ENCODE data around the gene RIMBP2.

The RIMBP2 gene

DNA sequence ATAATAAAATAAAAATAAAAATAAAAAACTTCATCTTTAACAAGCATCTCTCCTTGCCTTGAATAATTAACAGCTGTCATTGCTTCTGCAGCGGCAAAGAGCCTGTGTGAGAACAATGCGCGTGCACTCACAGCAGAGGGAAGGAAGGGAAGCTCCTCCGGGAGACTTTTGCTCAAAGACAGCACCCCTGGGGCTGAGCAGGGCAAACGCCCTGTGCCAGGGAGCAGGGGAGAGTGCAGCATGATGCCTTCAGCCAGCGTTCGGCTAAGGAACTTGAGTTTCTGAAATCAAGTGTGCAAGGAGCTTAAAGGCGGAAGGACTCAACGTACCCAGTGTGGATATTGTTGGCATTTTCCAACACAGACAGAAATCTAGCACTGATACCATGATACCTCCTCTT is 120.5 kb downstream of the RIMBP2 start:
- no peak for DNase-seq (ENCODE audit: low spot score)
- in situ Hi-C loops (cut with MboI; ENCODE audit: low sequenced_read_pairs, unreplicated experiment) = no loop called here
- TF ChIP-seq, protein P1, sequence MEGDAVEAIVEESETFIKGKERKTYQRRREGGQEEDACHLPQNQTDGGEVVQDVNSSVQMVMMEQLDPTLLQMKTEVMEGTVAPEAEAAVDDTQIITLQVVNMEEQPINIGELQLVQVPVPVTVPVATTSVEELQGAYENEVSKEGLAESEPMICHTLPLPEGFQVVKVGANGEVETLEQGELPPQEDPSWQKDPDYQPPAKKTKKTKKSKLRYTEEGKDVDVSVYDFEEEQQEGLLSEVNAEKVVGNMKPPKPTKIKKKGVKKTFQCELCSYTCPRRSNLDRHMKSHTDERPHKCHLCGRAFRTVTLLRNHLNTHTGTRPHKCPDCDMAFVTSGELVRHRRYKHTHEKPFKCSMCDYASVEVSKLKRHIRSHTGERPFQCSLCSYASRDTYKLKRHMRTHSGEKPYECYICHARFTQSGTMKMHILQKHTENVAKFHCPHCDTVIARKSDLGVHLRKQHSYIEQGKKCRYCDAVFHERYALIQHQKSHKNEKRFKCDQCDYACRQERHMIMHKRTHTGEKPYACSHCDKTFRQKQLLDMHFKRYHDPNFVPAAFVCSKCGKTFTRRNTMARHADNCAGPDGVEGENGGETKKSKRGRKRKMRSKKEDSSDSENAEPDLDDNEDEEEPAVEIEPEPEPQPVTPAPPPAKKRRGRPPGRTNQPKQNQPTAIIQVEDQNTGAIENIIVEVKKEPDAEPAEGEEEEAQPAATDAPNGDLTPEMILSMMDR (IDR thresholded peaks at IDR 0.05; ENCODE audit: borderline replicate concordance, control extremely low read depth, extremely low read depth, insufficient read depth, missing control alignments) = no peak

DNA sequence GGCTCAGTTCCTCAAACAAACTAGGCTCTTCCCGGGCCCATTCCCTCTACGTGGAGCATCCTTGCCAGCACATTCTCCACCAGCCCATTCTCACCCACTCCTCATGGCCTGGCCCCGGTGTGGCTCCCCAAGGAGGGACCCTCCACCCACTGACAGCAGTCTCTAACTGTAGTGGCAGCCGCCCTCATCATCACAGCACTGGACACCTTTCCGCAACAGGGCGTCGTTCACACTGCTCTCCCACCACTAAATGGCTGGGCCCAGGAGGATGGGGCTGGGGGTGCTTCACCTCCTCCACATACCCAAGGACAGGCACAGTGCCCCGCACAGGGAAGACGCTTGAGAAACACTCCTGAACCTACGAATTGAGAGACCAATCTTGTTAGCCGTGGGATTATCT is 123.0 kb downstream of the RIMBP2 start:
- in situ Hi-C loops (cut with MboI; ENCODE audit: low sequenced_read_pairs, unreplicated experiment) = no loop called here
- TF ChIP-seq, protein P1 (IDR thresholded peaks at IDR 0.05; ENCODE audit: borderline replicate concordance, control extremely low read depth, extremely low read depth, insufficient read depth, missing control alignments) = no peak
- no peak for DNase-seq (ENCODE audit: low spot score)

DNA sequence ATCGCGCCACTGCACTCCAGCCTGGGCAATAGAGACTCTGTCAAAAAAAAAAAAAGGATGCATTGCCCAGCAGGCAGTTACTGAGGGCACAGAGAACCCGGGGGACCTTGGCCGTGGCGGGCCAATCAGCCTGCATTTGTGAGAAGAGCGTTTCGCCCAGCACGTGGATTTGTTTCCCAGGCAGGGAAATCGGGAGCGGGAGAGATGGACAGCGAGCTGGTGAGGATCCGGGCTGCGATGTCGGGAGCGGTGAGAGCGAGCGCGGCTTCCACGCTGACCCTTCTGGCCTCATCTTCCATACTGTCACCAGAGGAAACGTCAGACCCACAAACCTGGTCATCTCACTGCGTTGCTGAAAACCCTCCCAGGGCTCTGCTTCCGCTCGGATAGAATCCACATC is 123.5 kb downstream of the RIMBP2 start:
- in situ Hi-C loops (cut with MboI; ENCODE audit: low sequenced_read_pairs, unreplicated experiment) = no loop called here
- TF ChIP-seq, protein P1 (IDR thresholded peaks at IDR 0.05; ENCODE audit: borderline replicate concordance, control extremely low read depth, extremely low read depth, insufficient read depth, missing control alignments) = no peak
- DNase-seq (ENCODE audit: low spot score) = no peak

DNA sequence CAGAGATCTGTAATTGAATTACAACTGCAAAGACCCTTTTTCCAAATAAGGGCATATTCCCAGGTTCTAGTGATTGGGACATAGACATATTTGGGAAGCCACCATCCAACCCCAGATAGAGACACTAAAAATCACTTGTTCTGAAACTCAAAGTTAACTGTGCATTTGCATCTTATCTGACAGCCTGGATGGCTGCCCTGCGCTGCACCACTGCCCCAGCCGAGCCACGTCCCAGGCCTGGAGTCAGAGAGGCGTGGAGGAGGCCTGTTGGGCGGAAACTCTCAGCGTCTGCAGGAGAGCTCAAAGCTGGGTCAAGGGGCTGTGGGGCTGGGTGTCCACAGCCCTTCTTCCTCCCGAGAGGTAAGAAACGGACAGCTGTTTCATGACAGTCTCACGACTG is 124.4 kb downstream of the RIMBP2 start:
- DNase-seq (ENCODE audit: low spot score) = no peak
- TF ChIP-seq, protein P1 (IDR thresholded peaks at IDR 0.05; ENCODE audit: borderline replicate concordance, control extremely low read depth, extremely low read depth, insufficient read depth, missing control alignments) = no peak
- in situ Hi-C loops (cut with MboI; ENCODE audit: low sequenced_read_pairs, unreplicated experiment) = no loop called here

DNA sequence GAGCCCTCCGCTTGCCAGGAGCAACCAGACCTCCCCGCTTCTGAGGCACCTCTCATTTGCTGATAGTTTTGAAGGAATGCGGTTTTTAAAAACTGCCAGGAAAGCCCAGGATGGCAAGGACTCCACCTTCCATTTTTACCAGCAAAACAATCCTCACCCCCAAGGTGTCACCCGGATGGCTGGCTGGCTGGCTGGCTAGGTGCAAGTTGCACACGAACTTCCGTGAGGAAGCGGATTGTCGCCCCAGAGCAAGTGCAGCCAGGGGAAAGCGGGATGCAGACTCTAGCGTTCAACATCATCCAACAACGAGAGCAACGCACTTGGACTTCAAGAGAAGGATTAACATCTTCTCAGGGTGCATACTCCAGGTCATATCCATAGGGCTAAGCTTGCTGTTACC is 125.4 kb downstream of the RIMBP2 start:
- TF ChIP-seq, protein P1 (IDR thresholded peaks at IDR 0.05; ENCODE audit: borderline replicate concordance, control extremely low read depth, extremely low read depth, insufficient read depth, missing control alignments) = no peak
- in situ Hi-C loops (cut with MboI; ENCODE audit: low sequenced_read_pairs, unreplicated experiment) = no loop called here

DNA sequence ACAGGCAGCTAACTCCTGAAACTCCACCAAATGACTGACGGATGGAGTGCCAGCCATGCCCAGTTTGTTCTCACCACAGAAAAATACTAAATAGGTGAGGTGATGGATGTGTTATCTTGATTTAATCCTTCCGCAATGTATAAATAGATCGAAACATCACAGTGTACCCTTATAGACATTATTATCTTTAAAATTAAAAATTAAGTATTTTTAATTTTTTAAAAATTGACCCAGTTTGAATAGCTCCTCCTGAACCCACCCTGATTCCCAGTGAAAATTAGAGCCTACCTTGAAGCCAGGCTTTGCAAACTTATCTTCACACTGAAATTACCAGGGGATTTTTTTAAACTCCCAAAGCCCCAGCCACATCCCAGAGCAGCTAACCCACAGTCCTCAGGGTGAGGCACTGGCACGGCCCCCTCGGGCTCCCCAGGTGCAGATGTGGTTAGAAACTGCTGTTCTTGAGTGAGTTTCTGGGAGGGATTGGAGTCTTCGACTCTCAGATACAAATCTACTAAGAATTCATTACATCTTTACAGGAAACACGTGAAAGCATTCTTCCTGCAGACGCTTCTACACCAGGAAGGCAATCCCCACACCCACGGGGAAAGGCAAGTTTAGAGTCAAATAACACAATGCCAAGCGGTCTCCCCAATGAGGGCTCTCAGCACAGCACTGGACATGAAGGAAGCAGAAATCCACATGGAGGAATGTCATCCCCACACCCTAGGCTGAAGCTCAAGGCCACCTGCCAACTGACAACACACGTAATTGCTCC is 126.4 kb downstream of the RIMBP2 start:
- DNase-seq (ENCODE audit: low spot score) = no peak
- TF ChIP-seq, protein P1 (IDR thresholded peaks at IDR 0.05; ENCODE audit: borderline replicate concordance, control extremely low read depth, extremely low read depth, insufficient read depth, missing control alignments) = no peak
- in situ Hi-C loops (cut with MboI; ENCODE audit: low sequenced_read_pairs, unreplicated experiment) = no loop called here

More for the DNA sequence above, 125.4 kb downstream of the RIMBP2 start:
- DNase-seq (ENCODE audit: low spot score) = no peak
